PFSK-1 (cell line): ENCODE results near the gene SESTD1.

ENCODE experiments used
- POLR2AphosphoS5 ChIP-seq: IDR thresholded peaks from 2 replicates; pipeline ENCODE4 v1.6.1; 2012; ENCODE audit warnings: low read depth, mild to moderate bottlenecking, control low read depth, low read length, moderate library complexity
- SIN3A ChIP-seq: IDR thresholded peaks from 2 replicates; pipeline ENCODE4 v1.6.1; 2012; ENCODE audit warnings: mild to moderate bottlenecking, low read length, moderate library complexity, borderline replicate concordance; ENCODE audit not compliant: insufficient read depth

DNA sequence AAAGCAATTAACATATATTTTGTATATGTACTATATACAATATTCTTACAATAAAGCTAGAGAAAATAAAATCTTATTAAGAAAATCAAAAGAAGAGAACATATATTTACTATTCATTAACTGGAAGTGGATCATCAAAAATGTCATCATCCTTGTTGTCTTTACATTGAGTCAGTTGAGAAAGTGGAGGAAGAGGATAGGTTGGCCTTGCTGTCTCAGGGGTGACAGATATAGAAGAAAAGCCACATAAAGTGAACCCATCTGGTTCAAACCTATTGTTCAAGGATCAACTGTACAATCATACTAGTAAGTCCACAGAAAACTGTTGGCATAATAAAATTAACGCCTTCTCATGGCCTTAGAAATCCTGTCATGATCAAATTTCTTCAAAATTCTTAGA is 26.6 kb downstream of the SESTD1 start:
- TF ChIP-seq POLR2AphosphoS5, result no peak
- TF ChIP-seq SIN3A, result no peak
